ENCODE measurements around the gene NEK1. TPM values are rescaled to one million over a fixed set of nuclear protein-coding genes. Genes with fewer than 3 reads are reported as not detected.

NEK1 gene
- total and polyA plus RNA-seq, 2 of the 8 experiments (the other 6 are each of a cell fraction or from before 2014, with no cell fraction given): 3.9 to 11.7 TPM

GRCh38 chr4:169582706-169583105 is 29.7 kb downstream of the NEK1 start:
- Histone ChIP-seq H2BK20ac (ENCODE audit: low read length) (no peak overlapping the region), H3K79me1 (ENCODE audit: low read depth, low read length) (no peaks in the 10 kb centered on the region), H3K4ac (replicated peaks; ENCODE audit: insufficient read length, low read depth, low read length) (no peak overlapping the region), H2BK5ac (ENCODE audit: low read depth, low read length) (no peak overlapping the region), H3K23me2 (ENCODE audit: low read depth, low read length) (no peaks in the 10 kb centered on the region), H2BK120ac (replicated peaks; ENCODE audit: low read depth, low read length) (no peak overlapping the region), H3K4me1 (replicated peaks in 1 of 4; ENCODE audit: control insufficient read depth in 3 of 4, insufficient read depth in 4 of 4, low read length in 3 of 4) (no peaks in the 10 kb centered on the region), H2AK5ac (ENCODE audit: low read depth, low read length) (no peak overlapping the region), H3K23ac (ENCODE audit: insufficient read length) (no peak overlapping the region), H2BK12ac (ENCODE audit: low read depth, low read length) (no peak overlapping the region), H4K8ac (ENCODE audit: extremely low read depth, insufficient read depth, low read length) (no peak overlapping the region), H3K27me3 (replicated peaks in 1 of 4; ENCODE audit: control insufficient read depth in 3 of 4, extremely low read depth in 1 of 4, insufficient read depth in 3 of 4, low read length in 3 of 4) (no peaks in the 10 kb centered on the region), H3K27ac (ENCODE audit: low read depth, low read length) (no peak overlapping the region), H3K18ac (ENCODE audit: extremely low read depth, low read length) (no peak overlapping the region), H2BK15ac (ENCODE audit: low read length) (no peak overlapping the region), H3K36me3 (ENCODE audit: control insufficient read depth in 2 of 4, insufficient read depth in 4 of 4, low read length in 3 of 4) (peaks cover 0 to 6% (median 2%) of the 10 kb centered on the region in 4 experiments; a peak in 3 of 8 replicates), H3K4me2 (ENCODE audit: insufficient read depth in 1 of 2, low read depth in 2 of 2, low read length in 2 of 2) (no peak overlapping the region), H3K14ac (ENCODE audit: insufficient read length) (no peak overlapping the region), H3K9ac (replicated peaks in 1 of 4; ENCODE audit: extremely low read depth in 1 of 4, low read depth in 3 of 4, low read length in 3 of 4) (no peak overlapping the region), H4K91ac (replicated peaks; ENCODE audit: insufficient read length, low read length) (no peak overlapping the region), H4K20me1 (replicated peaks in 1 of 2; ENCODE audit: control insufficient read depth in 1 of 2, insufficient read depth in 2 of 2, low read length in 2 of 2) (no peaks in the 10 kb centered on the region), H4K5ac (ENCODE audit: insufficient read length, low read depth, low read length) (no peak overlapping the region), H3K79me2 (ENCODE audit: control insufficient read depth in 1 of 2, insufficient read depth in 2 of 2, low read length in 2 of 2) (no peaks in the 10 kb centered on the region), H3K56ac (replicated peaks; ENCODE audit: insufficient read length, low read depth, low read length) (no peak overlapping the region), H3K9me3 (ENCODE audit: insufficient read depth in 2 of 2, low read depth in 1 of 2, low read length in 1 of 2) (no peaks in the 10 kb centered on the region), H3K4me3 (ENCODE audit: extremely low read depth in 1 of 4, insufficient read depth in 2 of 4, low read depth in 3 of 4, low read length in 4 of 4) (no peak overlapping the region), H2AFZ (ENCODE audit: low read length) (no peak overlapping the region)
- ChIA-PET CTCF (ENCODE audit: partially characterized antibody) (interaction anchor here (1.2 kb wide), 1 partner anchor 17 kb away, joined by 3 read pairs; no protein-coding TSS in a partner anchor), POLR2A (ENCODE audit: partially characterized antibody) (interaction anchor here (1.4 kb wide), 1 partner anchor 30 kb away, joined by 3 read pairs; the partner anchor contains the start of gene NEK1)
- 100% methylated on average over 3 of the region's 3 CpGs; no CpG with 5 or more reads in 1 of the 2 experiments for WGBS, 2 experiments (ENCODE audit: extremely low coverage in 1 of 2, insufficient coverage in 1 of 2, insufficient read length in 1 of 2, insufficient replicate concordance in 2 of 2, low coverage in 1 of 2, low lambda C conversion rate in 2 of 2, missing lambda C conversion rate in 1 of 2)
- FAIRE-seq (no peak), DNase-seq (ENCODE audit: low read depth in 1 of 2, low spot score in 2 of 2) (no peak)
- no peak for TF ChIP-seq BCL11A (IDR thresholded peaks at IDR 0.05; ENCODE audit: low read depth in 2 of 2, low read length in 2 of 2)
